Activated naive CD4-positive, alpha-beta T cell treated with anti-CD3 and anti-CD28 coated beads, Interleukin-2, amount 10 ng/mL, durations not matched to agents 7 days and 5 days (primary cell): Measurements from ENCODE around the gene RARB.

ENCODE experiments used
- CTCF ChIA-PET: fragments of 350-600 bp; sonication (Branson Sonifier 250); formaldehyde crosslinking; loops from one replicate; lab custom pipeline; 2021; ENCODE audit warnings: antibody characterized with exemption; lab: Charles Lee
- DNase-seq: peaks from one replicate; pipeline ENCODE4 v3.0.0-alpha.2; 2020
- H3K27ac Mint-ChIP-seq: one replicate; pipeline ENCODE4 v1.8.0; 2021; ENCODE audit warnings: mild to moderate bottlenecking, moderate library complexity, mixed read lengths
- H3K27me3 Mint-ChIP-seq: one replicate; pipeline ENCODE4 v1.8.0; 2021; ENCODE audit warnings: mild to moderate bottlenecking, mixed read lengths
- H3K36me3 Mint-ChIP-seq: one replicate; pipeline ENCODE4 v1.8.0; 2021; ENCODE audit warnings: mixed read lengths
- H3K4me1 Mint-ChIP-seq: one replicate; pipeline ENCODE4 v1.8.0; 2021; ENCODE audit warnings: mixed read lengths
- H3K4me3 Mint-ChIP-seq: one replicate; pipeline ENCODE4 v1.8.0; 2021; ENCODE audit warnings: mild to moderate bottlenecking, moderate library complexity, mixed read lengths
- H3K9me3 Mint-ChIP-seq: one replicate; pipeline ENCODE4 v1.8.0; 2021; ENCODE audit warnings: mixed read lengths

The RARB gene

DNA sequence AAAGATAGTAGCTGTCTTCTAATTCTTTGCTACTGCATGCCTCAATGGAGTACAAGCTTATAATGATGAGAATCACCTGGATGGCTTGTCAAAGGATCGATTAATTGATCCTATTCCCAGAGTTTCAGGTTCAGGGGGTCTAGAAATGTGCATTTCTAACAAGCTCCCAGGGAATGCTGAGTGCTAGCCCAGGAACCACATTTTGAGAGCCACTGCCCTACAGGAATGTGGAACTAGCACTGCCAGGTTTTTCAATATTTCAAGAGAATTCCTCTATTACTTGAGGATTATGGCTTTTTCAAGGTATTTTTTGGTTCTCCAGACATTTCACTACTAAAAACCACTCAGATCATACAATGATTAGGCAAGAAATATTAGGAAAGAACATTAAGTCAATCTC lies 52.7 kb downstream of the RARB start:
- CTCF ChIA-PET, result no interaction called here
- no peaks in the 10 kb centered on the region for H3K9me3 Mint-ChIP-seq
- H3K4me3 Mint-ChIP-seq, result no peak overlapping the region
- H3K4me1 Mint-ChIP-seq, result no peaks in the 10 kb centered on the region
- H3K27ac Mint-ChIP-seq, result no peak overlapping the region
- no peaks in the 10 kb centered on the region for H3K27me3 Mint-ChIP-seq
- H3K36me3 Mint-ChIP-seq, result no peaks in the 10 kb centered on the region
- no peak for DNase-seq

DNA sequence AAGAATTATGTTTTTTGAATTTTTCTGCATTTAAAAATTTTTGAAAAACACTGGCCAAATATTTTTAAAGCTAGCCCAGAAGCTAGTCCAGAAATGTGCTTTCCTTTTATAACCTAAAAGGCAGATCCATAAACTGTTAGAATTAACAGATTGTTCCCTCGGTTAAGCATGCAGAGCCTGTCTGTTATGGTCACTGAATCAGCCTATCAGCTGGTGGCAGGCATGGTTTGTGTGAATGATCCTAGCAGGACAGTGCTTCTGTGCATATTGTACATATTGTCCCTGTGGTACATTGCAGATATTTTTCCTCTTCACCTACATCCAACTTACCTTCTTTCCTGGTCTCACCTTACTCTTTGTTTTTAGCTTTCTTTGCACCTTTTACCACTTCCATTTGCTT lies 53.3 kb downstream of the RARB start:
- CTCF ChIA-PET, result no interaction called here
- Mint-ChIP-seq H3K9me3 (no peaks in the 10 kb centered on the region), H3K27me3 (no peaks in the 10 kb centered on the region), H3K4me1 (no peaks in the 10 kb centered on the region), H3K27ac (no peak overlapping the region), H3K36me3 (no peaks in the 10 kb centered on the region), H3K4me3 (no peak overlapping the region)
- no peak for DNase-seq

DNA sequence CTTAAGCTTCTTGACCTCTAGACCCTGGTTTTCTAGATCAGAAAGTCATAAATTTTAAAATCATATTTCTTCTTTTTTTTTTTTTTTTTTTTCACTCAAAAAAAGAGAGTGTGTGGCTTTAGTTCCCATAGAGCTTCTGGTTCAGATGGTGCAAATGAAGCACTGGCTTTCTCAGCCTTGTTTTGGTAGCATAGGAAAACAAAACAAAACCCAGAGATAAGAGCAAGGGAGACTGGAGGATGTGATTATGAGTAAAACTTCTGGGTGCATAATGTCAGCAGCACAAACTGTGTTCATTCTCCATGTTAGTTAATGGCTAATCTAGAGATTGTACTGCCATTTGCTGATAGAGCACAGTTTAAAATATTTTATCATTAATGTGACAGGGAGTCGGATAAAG lies 55.4 kb downstream of the RARB start:
- H3K36me3 Mint-ChIP-seq, result no peaks in the 10 kb centered on the region
- CTCF ChIA-PET, result no interaction called here
- H3K4me1 Mint-ChIP-seq, result no peaks in the 10 kb centered on the region
- H3K4me3 Mint-ChIP-seq, result no peak overlapping the region
- no peak overlapping the region for H3K27ac Mint-ChIP-seq
- no peaks in the 10 kb centered on the region for H3K9me3 Mint-ChIP-seq
- no peak for DNase-seq
- H3K27me3 Mint-ChIP-seq, result no peaks in the 10 kb centered on the region

- no peaks in the 10 kb centered on the region for H3K36me3 Mint-ChIP-seq
- H3K27ac Mint-ChIP-seq, result no peak overlapping the region
- no peak overlapping the region for H3K4me3 Mint-ChIP-seq
- H3K27me3 Mint-ChIP-seq, result no peaks in the 10 kb centered on the region
- no peaks in the 10 kb centered on the region for H3K4me1 Mint-ChIP-seq
- CTCF ChIA-PET, result no interaction called here
- H3K9me3 Mint-ChIP-seq, result no peaks in the 10 kb centered on the region
- no peak for DNase-seq
Measured at GRCh38 chr3:25485673-25486072, 57.6 kb downstream of the RARB start.

GRCh38 chr3:25486932-25487331 lies 58.9 kb downstream of the RARB start:
- CTCF ChIA-PET, result no interaction called here
- H3K4me3 Mint-ChIP-seq, result no peak overlapping the region

DNA sequence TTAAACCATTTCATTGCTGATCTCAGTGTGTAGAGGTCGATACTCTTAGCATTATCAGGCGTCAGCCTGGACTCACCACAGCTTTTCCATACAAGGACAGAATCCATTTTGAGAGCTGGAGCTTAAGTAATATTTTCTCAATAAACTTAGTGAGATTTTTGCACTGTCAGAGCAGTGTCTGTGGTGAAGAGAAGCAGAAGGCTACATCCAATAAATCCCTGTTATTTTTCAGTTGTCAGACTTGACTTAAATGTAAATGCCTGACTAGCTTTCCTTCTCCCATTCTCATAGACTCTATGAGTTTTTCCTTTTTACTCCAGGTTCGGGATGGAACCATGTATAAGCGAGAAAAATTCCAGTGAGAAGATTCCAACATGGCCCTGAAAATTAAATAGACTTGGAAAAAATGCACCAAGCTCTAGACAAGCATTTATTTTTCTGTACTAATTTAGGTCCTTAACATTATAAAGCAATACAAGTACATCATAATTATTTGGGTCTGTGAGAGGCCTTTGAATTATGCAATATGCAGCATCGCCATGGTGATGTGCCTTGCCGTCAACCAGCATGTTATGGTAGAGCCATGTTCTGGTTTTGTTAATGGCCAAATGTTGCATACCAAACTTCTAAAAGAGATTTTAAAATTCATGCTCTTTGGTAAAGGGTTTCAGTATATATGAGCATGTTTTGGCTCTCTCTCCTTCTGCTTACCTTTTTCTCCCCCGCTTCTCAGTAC lies 62.0 kb downstream of the RARB start:
- no peak for DNase-seq
- peaks cover 20% of the 10 kb centered on the region for H3K9me3 Mint-ChIP-seq
- CTCF ChIA-PET, result no interaction called here

More at GRCh38 chr3:25486932-25487331, 58.9 kb downstream of the RARB start:
- Mint-ChIP-seq H3K9me3 (no peaks in the 10 kb centered on the region), H3K27me3 (no peaks in the 10 kb centered on the region), H3K27ac (no peak overlapping the region), H3K36me3 (no peaks in the 10 kb centered on the region), H3K4me1 (no peaks in the 10 kb centered on the region)
- no peak for DNase-seq

GRCh38 chr3:25493246-25493645 lies 65.2 kb downstream of the RARB start:
- DNase-seq, result no peak
- CTCF ChIA-PET, result no interaction called here

More for the DNA sequence above, 62.0 kb downstream of the RARB start:
- Mint-ChIP-seq H3K27me3 (no peaks in the 10 kb centered on the region), H3K27ac (no peak overlapping the region), H3K36me3 (no peaks in the 10 kb centered on the region), H3K4me3 (no peak overlapping the region), H3K4me1 (no peaks in the 10 kb centered on the region)

GRCh38 chr3:25493786-25494185 lies 65.7 kb downstream of the RARB start:
- Mint-ChIP-seq H3K36me3 (no peaks in the 10 kb centered on the region), H3K4me1 (no peaks in the 10 kb centered on the region), H3K27ac (no peak overlapping the region), H3K4me3 (no peak overlapping the region), H3K27me3 (no peaks in the 10 kb centered on the region), H3K9me3 (peaks cover 23% of the 10 kb centered on the region)
- CTCF ChIA-PET, result no interaction called here
- no peak for DNase-seq

More at GRCh38 chr3:25493246-25493645, 65.2 kb downstream of the RARB start:
- Mint-ChIP-seq H3K9me3 (peaks cover 23% of the 10 kb centered on the region), H3K36me3 (no peaks in the 10 kb centered on the region), H3K4me1 (no peaks in the 10 kb centered on the region), H3K27ac (no peak overlapping the region), H3K27me3 (no peaks in the 10 kb centered on the region), H3K4me3 (no peak overlapping the region)

GRCh38 chr3:25495304-25495703 lies 67.2 kb downstream of the RARB start:
- Mint-ChIP-seq H3K4me3 (no peak overlapping the region), H3K27me3 (no peaks in the 10 kb centered on the region), H3K4me1 (no peaks in the 10 kb centered on the region), H3K27ac (no peak overlapping the region), H3K36me3 (no peaks in the 10 kb centered on the region), H3K9me3 (peaks cover 23% of the 10 kb centered on the region)
- CTCF ChIA-PET, result no interaction called here
- no peak for DNase-seq

GRCh38 chr3:25495726-25496253 lies 67.7 kb downstream of the RARB start:
- no peaks in the 10 kb centered on the region for H3K36me3 Mint-ChIP-seq
- H3K9me3 Mint-ChIP-seq, result peaks cover 23% of the 10 kb centered on the region
- no peak overlapping the region for H3K4me3 Mint-ChIP-seq
- no peak for DNase-seq
- CTCF ChIA-PET, result no interaction called here
- no peaks in the 10 kb centered on the region for H3K27me3 Mint-ChIP-seq
- H3K4me1 Mint-ChIP-seq, result no peaks in the 10 kb centered on the region
- H3K27ac Mint-ChIP-seq, result no peak overlapping the region

GRCh38 chr3:25497096-25497495 lies 69.0 kb downstream of the RARB start:
- Mint-ChIP-seq H3K27ac (no peak overlapping the region), H3K4me3 (no peak overlapping the region), H3K27me3 (no peaks in the 10 kb centered on the region), H3K36me3 (no peaks in the 10 kb centered on the region), H3K9me3 (peaks cover 25% of the 10 kb centered on the region), H3K4me1 (no peaks in the 10 kb centered on the region)
- DNase-seq, result no peak
- CTCF ChIA-PET, result no interaction called here

DNA sequence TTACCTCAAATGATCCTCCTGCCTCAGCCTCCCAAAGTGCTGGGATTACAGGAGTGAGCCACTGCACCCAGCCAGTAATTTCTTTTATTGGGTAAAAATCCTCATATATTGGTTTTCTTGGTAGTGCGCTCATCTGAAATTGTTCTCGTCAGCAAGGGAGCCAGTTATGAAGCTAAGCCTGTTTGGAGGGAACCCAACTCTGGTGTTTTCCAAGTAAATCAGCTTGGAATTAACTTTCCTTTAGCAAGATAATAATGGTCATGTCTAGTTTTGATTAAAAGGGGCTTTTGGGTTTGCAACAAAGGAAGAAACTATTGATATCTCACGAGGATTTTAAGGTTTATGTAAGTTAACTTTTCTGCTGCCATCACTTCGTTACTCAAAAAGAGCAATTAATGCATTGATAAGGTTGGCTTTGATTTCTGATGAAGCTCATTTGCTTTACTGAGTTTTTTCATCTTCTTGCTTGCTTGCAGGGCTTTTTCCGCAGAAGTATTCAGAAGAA lies 72.7 kb downstream of the RARB start:
- H3K36me3 Mint-ChIP-seq, result no peaks in the 10 kb centered on the region
- H3K27ac Mint-ChIP-seq, result no peak overlapping the region
- H3K4me1 Mint-ChIP-seq, result no peaks in the 10 kb centered on the region
- no peaks in the 10 kb centered on the region for H3K27me3 Mint-ChIP-seq
- DNase-seq, result no peak
- CTCF ChIA-PET, result no interaction called here
- no peak overlapping the region for H3K4me3 Mint-ChIP-seq
- peaks cover 5% of the 10 kb centered on the region for H3K9me3 Mint-ChIP-seq

DNA sequence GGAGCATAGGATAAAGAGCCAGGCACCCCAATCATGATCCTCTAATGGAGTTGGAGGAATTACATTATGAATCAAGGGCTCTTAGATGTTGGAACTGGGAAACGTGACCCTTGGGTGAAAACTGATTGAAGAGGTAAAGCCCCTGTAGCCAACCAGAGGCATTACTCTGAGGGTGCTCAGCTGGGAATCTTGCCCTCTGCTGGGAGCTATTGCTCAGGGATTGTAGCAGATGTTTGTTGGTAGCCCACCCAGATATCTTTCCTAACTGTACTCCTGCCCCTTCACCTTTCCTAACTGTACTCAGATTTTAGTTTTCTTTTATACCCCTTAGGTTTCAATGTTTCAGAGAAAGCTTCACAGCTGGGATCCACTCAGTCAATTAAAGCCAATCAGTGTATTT lies 74.2 kb downstream of the RARB start:
- Mint-ChIP-seq H3K9me3 (peaks cover 4% of the 10 kb centered on the region), H3K4me3 (no peak overlapping the region), H3K36me3 (no peaks in the 10 kb centered on the region), H3K4me1 (no peaks in the 10 kb centered on the region), H3K27ac (no peak overlapping the region), H3K27me3 (no peaks in the 10 kb centered on the region)
- CTCF ChIA-PET, result no interaction called here
- DNase-seq, result no peak

GRCh38 chr3:25503898-25504301 lies 75.8 kb downstream of the RARB start:
- H3K27ac Mint-ChIP-seq, result no peak overlapping the region
- H3K9me3 Mint-ChIP-seq, result peaks cover 2% of the 10 kb centered on the region
- no peak overlapping the region for H3K4me3 Mint-ChIP-seq
- no peaks in the 10 kb centered on the region for H3K4me1 Mint-ChIP-seq
- CTCF ChIA-PET, result no interaction called here
- no peak for DNase-seq
- no peaks in the 10 kb centered on the region for H3K27me3 Mint-ChIP-seq
- no peaks in the 10 kb centered on the region for H3K36me3 Mint-ChIP-seq

- Mint-ChIP-seq H3K4me1 (no peaks in the 10 kb centered on the region), H3K27me3 (no peaks in the 10 kb centered on the region), H3K4me3 (no peak overlapping the region), H3K27ac (no peak overlapping the region), H3K9me3 (peaks cover 2% of the 10 kb centered on the region), H3K36me3 (no peaks in the 10 kb centered on the region)
- DNase-seq, result no peak
- CTCF ChIA-PET, result no interaction called here
Measured at GRCh38 chr3:25505581-25505980, 77.5 kb downstream of the RARB start.
